Ramos (cell line): ENCODE data around the gene AKAP8L.

Source experiments
- in situ Hi-C: fragments of 300-500 bp; cut with MboI; formaldehyde crosslinking; loops from one replicate; pipeline ENCODE4 v1.14.3; 2022; ENCODE audit warnings: low sequenced_read_pairs; ENCODE audit not compliant: unreplicated experiment

The AKAP8L gene

DNA sequence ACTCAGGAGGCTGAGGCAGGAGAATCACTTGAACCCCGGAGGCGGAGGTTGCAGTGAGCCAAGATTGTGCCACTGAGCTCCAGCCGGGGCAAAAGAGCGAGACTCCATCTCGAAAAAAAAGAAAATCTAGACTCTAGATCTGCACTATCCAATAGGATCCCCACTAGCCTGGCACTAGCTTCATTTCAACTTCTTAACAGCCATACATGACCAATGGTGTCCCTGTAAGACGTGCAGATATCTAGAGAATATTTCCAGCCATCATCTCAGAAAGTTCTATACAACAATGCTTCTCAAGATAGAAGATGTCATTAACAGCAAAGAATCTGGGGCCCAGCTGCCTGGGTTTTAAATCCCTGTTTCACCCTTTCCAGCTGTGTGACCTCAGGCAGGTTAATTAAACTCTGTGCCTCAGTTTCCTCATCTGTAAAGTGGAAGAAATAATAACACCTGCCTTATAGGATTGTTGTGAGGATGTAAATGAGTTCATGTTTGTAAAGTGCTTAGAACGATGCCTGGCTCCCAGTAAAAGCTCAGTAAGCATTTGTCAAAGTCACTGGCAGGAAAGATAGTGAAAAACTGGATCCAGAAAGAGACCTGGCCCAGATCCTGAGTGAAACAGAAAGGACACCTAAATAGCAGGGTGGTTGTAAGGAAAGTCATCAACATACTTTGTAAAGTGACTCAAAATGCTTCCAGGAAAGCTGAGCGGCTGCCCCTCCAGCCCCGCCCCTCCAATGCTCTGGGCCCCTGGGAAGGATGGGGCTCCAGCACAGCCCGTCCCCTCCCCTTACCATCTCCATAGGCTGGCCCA, 17.4 kb upstream of the AKAP8L start:
- in situ Hi-C loops, result no loop called here

DNA sequence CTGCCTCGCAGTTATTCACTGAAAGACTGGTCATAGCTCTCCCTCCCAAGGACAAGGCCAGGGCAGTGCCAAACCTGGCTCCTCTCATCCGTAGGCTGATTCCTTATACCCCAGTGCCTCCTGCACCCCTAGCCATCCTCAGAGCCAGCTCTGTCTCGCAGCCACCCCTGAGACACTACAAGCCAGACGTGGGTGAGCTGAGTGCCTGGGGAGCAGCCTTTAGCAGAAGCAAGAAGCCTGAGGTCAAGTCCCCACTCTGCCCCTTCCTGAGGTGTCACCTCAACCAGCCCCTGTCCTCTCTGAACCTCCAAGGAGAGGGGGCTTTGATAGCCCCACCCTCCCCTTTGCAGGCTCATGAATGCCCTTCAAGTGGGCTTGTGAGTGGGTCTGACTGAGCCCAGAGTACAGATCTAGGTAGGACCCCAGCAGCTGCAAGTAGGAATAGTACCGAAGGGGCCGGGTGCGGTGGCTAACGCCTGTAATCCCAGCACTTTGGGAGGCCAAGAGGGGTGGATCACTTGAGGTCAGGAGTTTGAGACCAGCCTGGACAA, 14.8 kb upstream of the AKAP8L start:
- in situ Hi-C loops, result no loop called here

DNA sequence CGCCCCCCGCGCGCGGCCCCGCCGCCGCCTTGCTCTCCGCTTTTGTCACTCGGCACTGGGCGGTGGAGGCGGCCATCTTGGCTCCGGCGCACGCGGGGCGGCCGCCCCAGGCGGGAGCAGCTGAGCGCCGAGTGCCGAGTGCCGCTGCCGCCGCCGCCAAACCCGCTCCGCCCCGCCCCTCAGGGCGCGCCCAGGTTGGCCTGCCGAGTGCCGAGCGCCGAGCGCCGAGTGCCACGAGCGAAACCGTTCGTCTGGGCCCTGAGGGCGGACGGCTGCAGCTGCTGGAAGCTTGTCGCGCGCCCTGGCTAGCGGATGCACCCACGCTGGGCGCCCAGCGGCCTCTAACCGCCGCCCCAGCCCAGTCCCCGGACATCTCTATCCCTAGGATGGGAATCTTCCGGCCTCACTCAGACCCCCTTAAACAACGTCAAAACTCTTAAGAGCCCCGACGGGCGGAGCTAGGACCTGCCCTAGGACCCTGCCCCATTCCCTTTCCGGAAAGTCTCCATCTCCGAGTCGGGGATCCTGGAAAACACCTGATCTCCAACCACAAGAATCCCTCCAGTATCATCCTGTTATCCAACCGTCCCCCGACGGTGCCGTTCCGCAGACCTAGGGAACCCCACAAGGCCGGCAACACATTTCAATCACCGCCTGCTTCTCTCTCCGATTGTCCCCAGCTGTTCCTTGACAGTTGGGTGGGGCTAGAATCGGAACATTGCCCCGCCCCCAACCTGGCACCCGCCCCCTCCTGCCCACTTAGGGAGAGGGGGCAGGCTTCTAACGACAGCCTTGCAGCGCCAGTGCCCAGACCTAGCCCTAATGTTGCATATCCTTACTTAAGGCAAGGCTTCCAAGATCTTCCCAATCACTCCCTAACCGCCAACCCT, 14.1 kb upstream of the AKAP8L start:
- in situ Hi-C loops, result no loop called here

DNA sequence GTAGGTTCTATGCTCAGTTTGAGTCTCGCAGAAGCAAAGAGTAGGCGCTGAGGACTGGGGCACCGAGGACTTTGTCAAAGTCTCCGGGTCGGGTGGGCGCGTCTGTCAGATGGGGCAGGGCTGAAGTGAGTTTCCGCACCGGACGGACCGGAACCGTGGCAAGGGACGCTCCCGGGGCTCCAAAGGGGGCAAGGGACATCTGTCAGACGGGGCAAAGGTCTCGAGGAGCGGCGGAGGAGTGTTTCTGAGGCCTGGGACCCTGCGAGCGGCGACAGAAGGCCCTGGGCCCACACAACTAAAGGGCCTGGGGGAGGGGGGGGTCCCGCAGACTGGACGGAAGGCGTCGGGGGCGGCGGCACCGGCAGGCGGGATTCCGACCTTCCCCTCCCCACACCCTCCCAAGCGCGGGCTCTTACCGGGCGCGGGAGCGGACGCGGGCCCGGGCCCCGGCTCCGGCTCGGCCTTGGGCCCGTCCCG, 13.3 kb upstream of the AKAP8L start:
- in situ Hi-C loops, result no loop called here

DNA sequence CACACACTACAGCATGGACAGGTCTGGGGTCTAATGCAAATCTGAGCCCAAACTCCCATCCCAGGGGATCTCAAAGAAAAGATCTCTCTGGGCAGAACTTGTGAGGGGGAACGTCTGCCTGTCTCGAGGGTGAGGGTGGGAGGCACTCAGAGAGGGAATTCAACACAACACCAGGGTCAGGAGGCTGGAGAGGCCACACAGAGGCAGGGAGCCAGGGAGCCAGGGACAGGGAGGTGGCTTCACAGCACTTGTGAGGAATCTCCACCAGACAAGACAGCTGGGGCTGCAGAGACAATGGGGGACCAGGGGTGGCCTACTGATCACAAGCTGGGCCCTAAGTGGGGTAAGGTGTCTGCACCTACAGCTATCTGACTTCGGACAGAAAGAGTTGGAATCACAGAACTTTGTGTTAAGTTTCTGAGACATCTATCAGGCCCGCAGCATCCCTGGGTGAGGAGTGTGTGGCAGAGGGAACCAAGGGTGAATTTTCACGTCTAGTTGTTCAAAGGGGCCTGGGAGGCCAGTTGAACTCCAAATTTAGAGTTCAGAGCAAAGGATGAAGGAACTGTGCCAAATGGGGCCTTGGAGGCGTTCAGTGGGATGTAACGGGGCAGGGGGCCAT, 12.7 kb upstream of the AKAP8L start:
- in situ Hi-C loops, result no loop called here

DNA sequence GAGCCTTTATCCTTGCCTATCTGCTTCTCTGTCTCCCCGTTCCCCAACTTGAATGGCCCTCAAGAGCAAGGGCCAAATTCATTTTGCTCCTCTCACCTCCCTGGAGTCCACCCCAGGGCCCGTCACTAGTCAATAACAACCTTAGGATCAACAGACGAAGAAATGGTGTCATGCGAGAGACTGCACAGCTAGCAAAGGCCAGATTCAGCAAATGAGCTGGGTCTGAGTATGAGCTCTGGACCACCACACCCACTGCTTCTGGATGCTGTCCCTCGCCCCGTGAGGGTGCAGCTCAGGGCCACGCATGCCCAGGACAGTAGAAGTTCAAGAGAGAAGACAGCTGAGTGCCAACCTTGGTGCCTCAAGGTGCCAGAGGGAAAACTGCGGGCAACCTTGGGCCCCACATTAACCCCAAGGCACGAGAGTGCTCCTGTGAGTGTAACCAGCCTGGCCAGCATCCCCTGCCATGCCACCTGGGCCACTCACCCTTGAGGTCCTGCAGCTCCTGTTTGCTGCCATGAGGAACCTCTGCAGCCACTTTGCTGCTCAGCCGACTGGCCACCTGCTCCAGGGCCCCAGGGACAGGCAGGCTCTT, 11.8 kb upstream of the AKAP8L start:
- in situ Hi-C loops, result no loop called here

DNA sequence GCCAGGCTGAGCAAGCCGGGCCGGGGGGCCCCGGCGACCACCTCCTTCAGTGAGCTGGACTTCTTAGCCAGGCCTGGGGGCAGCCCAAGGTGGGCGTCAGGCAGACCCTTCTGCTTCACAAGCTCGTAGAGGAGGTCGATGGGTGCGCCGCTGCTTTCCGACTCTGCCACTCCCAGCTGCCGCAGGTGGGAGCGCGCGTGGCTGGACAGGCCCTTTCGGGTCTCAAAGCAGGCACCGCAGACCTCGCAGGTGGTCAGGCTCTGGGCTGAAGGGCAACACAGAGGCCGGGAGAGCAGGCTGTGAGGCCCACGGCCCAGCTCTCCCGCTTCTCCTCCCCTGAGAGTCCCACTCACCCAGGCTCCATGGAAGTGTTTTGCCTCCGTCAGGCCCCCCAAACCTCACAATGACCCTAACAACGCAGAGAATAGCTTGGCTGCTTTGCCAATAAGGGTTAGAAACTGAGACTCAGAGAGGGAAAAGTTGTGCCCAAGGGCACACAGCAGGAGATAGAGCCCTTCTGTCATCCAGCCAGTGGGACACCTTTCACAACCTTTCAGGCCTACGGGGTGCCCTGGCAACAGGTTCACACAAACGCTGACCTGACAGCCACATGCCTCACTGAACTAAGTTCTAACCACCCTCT, 11.2 kb upstream of the AKAP8L start:
- in situ Hi-C loops, result no loop called here

DNA sequence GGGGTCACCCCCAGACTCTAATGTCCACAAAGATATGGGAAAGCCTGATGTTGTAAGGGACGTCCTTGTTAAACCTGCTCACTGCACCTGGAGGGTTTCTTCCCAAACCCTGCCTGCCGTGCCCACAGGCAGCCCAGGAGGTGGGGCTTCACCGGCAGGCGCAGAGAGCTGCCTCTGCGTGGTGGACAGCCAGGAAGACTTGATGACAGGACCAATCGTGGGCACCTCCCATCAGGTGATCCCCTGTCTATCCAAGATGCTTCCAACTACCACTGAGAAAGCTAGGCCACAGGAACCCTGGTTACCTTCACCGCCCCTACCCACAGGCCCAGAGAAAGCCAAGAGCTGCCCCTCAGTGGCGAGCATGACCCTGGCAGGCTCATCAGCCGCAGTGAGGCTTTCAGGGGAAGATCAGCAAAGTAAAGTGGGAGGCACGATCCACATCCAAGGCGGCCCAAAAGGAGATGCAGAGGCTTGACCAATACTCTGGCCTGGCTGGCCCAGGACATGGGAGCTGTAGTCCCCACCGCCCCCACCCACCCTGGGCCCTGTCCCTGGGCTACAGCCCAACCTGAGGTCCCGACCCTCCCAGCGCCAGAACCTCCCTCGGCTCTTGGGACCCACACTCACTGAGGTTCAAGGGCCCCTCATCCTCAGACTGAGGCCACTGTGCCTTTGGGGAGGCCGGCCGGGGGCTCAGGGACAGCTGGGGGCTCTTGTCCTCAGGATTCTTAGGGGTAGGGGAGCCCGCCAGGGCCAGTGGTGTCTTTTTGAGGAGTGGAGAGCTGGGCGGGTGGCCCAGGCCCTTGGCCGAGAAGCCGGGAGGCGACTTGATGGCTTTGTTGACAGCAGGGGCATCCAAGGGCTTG, 10.4 kb upstream of the AKAP8L start:
- in situ Hi-C loops, result no loop called here

DNA sequence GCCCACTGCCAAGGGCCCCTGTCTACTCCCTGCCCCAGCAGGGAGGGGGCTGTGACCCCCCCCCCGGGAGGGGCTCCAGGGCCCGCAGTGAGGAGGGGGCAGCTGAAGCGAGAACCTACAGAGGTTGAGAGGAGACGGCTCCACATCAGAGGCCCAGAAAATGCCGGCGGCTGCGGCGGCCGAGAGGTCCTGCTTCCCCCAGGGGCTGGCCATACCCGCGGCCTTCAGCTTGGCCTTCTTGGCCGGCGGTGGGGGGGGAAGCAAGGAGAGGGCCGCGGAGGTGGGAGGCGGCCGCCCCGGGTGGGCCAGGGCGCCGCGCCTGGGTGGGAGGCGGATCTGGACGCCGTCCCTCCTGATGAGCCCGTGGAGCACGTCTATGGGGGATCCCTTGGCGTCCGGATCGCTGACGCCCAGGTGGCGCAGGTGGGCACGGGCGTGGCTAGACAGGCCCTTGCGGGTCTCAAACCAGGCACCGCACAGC, 9.2 kb upstream of the AKAP8L start:
- in situ Hi-C loops, result no loop called here

DNA sequence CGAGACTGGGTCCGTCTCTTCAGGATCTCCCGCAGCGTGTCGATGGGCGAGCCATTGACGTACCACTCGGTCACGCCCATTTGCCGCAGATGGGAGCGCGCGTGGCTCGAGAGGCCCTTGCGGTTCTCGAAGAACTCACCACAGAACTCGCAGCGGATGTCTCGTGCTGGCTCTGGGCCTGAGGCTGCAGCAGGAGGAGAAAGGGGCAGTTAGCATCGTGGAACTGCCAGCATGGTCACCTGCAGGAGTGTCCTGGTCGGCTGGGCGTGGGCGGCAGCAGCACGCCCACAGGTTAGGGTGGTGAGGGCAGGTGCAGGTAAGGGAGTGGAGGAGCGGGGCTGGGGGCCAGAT, 8.5 kb upstream of the AKAP8L start:
- in situ Hi-C loops, result no loop called here

DNA sequence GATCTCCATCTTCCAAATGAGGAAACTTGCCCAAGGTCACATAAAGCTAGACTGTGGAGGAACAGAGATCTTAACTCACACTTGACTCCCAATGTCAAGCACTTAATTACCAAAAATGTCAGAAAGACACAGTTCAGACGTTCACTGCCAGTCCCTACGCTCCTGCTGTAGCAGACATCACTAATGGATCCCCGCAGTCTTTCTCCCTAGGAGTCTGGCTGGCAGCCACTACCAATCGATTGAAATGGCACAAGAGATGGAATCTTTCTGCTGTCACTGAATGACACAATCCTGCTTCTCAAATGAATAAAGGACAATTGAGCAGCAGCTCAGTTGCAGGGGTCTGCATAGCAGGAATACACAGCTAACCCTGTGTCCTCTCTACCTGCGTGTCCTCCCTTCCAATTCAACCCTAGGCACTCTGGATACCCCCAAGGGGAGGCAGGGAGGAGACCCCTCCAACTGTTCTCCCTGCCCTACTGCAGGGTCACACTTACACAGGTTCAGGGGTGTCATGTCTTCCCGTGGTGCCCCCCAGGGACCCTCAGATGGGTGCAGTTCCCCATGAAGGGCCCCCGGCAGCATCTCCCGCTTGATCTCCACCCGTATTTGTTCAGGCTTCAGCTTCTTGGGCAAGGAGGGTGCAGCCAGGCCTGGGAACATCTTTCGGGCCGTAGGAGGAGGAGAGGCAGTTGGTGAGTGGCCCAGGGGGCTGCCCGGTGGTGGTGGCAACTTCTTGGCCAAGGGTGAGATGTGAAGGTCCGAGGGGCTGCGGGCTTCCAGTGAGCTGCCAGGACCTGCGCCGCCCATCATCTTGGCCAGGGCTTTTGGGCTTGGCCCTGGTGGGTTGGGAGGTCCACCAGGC, 7.9 kb upstream of the AKAP8L start:
- in situ Hi-C loops, result no loop called here

DNA sequence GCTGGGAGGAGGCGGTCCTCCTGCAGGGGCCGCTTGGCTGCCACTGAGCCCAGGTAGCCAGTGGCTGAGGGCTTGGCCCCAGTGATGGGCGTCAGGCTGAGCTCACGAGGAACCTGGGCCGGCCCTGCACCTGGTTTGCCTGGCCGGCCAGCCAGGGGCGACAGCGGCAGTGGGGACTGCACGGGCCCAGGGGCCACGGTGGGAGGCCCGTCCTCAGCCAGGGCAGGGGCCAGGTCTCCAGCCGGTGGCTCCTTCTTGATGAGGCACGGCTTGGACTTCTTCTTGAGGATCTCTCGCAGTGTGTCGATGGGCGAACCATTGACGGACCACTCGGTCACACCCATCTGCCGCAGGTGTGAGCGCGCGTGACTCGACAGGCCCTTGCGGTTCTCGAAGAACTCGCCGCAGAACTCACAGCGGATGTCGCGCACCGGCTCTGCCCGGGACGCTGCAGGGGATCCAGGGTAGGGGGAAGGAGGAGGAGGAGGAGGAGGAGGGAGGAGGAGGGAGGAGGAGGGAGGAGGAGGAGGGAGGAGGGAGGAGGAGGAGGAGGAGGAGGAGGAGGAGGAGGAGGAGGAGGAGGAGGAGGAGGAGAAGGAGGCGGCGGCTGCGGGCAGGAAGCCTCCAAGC, 6.6 kb upstream of the AKAP8L start:
- in situ Hi-C loops, result no loop called here

DNA sequence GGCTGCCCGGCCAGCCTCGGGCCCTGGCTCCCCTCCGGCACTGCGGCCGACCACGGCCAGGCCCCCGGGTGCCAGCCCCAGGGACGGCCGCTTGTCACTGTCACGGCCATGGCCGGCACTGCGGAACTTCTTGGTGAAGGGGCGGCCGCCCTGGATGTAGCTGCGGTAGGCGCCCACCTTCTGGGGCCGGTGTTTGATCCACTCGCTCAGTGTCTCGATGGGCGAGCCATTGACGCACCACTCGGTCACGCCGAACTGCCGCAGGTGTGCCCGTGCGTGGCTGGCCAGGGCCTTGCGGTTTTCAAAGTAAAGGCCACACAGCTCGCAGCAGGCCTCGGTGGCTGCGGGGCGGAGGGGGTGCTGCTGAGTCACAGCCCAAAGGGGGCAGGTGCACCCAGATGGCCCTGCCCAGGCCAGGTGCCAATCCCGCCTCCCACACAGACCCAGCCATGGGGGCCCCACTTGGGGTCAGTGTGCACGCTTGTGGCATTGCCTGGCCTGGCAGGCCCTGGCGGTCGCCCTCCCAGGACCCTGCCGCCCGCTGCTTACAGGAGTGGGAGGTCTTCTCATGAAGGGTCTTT, 6.0 kb upstream of the AKAP8L start:
- in situ Hi-C loops, result no loop called here

DNA sequence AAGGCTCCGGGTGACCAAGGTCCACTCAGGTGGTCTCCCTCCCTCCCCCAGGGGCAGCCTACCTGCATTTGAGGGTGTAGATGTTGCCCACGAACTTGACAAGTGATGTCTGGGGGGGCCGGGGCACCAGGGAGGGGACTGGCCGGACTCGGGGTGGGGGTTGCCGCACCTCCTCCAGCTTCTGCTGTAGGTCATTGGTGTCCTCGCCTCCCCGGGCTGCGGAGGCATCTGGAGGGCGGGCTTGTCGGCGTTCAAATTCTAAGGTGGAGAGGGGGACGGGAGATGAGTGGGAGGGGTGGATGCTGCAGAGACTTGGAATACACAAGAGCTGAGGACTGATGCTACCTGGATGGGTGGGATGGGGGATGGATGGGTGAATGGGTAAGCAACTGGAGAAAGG, 5.3 kb upstream of the AKAP8L start:
- in situ Hi-C loops, result no loop called here

DNA sequence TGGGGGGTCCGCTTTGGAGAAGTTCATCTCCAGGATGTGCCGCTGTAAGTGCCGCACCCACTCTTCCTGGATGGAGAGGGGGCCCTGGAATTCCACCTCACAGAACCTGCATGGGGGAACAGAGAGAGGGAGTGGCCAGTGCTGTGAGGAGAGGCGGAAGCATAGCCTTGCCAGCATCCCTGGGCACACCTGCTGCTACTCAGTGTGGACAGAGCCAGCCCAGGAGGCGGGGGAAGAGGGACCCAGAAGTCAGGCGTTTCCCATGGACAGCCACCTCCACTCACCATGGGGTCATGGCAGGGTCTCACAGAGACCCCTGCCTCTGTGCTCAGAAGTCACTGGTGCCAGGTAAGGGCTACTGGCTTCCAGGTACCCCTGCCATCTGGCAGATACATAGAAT, 4.3 kb upstream of the AKAP8L start:
- in situ Hi-C loops, result no loop called here

DNA sequence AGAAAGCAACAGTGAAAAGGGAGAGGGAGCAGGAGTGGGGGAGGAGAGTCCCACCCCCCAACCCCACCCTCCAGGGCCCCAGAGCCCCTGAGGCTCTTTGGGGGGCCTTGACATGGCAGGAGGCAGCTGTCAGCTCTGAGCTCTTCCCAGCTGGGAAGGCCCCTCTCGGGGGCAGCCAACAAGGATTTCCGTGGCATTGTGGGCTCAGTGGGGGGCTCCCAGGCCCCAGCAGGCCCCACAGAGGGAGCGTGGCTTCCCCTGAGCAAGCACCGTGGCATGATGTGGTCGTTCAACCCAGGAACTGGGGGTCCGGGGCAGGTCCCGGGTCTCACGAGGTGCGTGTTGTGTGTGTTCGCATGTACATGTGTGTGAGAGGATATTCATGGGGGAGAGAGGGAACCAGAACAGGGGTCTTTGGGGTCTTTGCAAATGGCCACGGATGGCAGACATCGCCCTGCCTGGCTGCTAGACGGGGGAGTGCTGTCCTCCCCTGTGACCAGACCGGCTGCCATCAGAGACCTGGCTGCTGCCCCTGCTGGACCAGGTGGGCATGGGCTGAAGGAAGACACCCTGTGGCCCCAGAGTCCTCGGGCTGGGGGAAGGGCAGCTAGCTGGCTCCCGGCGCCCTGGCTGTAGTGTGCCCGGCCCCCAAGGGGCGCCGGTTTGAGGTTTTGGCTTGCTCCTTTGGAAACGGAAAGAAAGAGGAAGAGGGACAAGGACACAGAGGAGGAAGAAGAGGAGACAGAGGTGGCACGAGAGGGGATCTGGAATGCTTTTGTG, 3.7 kb upstream of the AKAP8L start:
- in situ Hi-C loops, result no loop called here
